OCI-LY3 (cell line): ENCODE measurements around the gene GLO1.

Experiments
- EZH2phosphoT487 ChIP-seq: fragments of 200-600 bp; shearing (Covaris generic); IDR thresholded peaks from 2 replicates; pipeline ENCODE4 v1.6.1; 2018; ENCODE audit warnings: antibody characterized with exemption, mixed run types, low read depth
- TF ChIP-seq, protein P1 (sequence below): fragments of 200-600, 300-600 bp; sonication (generic); IDR thresholded peaks from 2 replicates; pipeline ENCODE4 v1.5.1; 2014; ENCODE audit warnings: antibody characterized with exemption, low read length, low read depth

DNA sequence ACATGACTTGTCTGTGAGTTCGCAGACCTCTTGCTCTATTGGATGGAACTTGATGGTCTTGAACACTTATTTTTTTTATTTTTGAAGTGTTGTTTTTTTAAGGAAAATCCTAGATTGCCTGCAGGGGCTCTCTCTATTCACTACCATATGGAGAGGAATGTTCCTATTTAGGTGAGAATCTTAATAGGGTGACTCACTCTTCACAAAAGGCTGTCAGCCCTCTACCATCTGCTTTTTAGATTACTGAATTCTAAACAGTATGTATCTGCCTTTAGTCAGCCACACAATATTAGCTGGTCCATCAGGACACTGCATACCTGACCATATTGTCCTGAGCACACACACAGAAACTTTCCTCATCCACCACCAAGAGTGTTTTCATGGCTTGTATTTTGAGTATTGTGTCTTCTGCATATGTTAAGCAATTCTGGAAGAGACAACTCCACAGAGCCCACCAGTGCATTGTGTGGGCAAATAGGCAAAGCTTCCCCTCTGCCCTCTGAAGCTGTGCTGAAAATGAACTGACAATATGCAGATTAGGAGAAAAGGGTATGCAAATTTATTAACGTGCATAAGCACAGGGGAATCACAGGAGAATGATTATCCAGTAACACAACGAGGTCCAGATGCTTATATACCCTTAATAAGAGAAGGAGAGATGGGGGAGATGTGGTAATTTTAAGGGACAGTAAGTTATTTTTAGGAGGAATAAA is 56.6 kb downstream of the GLO1 start:
- TF ChIP-seq, protein P1, sequence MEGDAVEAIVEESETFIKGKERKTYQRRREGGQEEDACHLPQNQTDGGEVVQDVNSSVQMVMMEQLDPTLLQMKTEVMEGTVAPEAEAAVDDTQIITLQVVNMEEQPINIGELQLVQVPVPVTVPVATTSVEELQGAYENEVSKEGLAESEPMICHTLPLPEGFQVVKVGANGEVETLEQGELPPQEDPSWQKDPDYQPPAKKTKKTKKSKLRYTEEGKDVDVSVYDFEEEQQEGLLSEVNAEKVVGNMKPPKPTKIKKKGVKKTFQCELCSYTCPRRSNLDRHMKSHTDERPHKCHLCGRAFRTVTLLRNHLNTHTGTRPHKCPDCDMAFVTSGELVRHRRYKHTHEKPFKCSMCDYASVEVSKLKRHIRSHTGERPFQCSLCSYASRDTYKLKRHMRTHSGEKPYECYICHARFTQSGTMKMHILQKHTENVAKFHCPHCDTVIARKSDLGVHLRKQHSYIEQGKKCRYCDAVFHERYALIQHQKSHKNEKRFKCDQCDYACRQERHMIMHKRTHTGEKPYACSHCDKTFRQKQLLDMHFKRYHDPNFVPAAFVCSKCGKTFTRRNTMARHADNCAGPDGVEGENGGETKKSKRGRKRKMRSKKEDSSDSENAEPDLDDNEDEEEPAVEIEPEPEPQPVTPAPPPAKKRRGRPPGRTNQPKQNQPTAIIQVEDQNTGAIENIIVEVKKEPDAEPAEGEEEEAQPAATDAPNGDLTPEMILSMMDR = no peak
- no peak for TF ChIP-seq EZH2phosphoT487
